C4-2B (cell line): Measurements from ENCODE around the gene RALA.

Experiments used
- CTCF ChIP-seq: fragments of 450-650 bp; conservative IDR thresholded peaks from 2 replicates; pipeline ENCODE4 v1.5.1; 2017; ENCODE audit warnings: mild to moderate bottlenecking
- ZFX ChIP-seq: fragments of 450-650 bp; IDR thresholded peaks from 2 replicates; pipeline ENCODE4 v1.6.1; 2017

- no peak for TF ChIP-seq CTCF
- TF ChIP-seq ZFX = no peak
Measured at GRCh38 chr7:39645482-39646407, 22.4 kb downstream of the RALA start.
